C4-2B (cell line): ENCODE data around the gene PRR7.

ENCODE experiments used
- ZFX ChIP-seq: fragments of 450-650 bp; IDR thresholded peaks from 2 replicates; pipeline ENCODE4 v1.6.1; 2017
- TF ChIP-seq, protein P1 (sequence below): fragments of 450-650 bp; conservative IDR thresholded peaks from 2 replicates; pipeline ENCODE4 v1.5.1; 2017; ENCODE audit warnings: mild to moderate bottlenecking

DNA sequence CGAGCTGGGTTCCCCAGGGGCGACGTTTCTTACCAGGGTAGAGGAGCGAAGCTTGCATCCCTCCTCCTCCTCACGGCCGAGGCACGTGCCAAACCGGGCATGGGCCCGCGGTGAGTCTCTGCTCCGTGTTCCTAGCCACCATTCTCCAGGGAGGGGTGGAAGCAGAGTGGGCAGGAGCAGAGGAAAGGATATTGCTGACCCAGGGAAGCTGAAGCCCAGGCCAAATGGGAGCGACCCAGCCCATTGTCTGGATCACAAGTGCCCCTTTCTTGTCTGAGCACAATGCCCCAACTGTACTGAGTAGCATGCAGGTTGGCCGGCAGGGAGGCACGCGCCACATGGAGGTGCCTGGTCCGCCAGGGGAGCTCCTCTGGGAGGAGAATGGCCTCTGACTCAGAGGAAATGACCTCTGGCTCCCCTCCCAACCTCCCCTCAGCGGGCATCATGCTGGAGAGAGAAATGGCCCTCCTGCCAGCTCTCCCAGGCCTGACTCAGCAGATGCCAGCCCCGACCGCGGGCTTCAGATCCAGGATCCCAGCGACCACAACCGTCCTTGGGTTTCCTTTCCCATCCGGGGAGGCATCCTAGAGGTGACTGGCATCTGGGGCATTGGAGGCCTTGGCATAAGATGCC is 1.1 kb downstream of the PRR7 start:
- TF ChIP-seq, protein P1, sequence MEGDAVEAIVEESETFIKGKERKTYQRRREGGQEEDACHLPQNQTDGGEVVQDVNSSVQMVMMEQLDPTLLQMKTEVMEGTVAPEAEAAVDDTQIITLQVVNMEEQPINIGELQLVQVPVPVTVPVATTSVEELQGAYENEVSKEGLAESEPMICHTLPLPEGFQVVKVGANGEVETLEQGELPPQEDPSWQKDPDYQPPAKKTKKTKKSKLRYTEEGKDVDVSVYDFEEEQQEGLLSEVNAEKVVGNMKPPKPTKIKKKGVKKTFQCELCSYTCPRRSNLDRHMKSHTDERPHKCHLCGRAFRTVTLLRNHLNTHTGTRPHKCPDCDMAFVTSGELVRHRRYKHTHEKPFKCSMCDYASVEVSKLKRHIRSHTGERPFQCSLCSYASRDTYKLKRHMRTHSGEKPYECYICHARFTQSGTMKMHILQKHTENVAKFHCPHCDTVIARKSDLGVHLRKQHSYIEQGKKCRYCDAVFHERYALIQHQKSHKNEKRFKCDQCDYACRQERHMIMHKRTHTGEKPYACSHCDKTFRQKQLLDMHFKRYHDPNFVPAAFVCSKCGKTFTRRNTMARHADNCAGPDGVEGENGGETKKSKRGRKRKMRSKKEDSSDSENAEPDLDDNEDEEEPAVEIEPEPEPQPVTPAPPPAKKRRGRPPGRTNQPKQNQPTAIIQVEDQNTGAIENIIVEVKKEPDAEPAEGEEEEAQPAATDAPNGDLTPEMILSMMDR: no peak
- no peak for TF ChIP-seq ZFX
